Spinal cord (tissue), 10 donors: Measurements from ENCODE around the gene ATP10B. TPM values are rescaled to one million over a fixed set of nuclear protein-coding genes. Genes with fewer than 3 reads are reported as not detected.

Experiments used
- DNase-seq, 6 donors: peaks; one replicate each; pipeline versions ENCODE4 v3.0.0 to v3.0.0-alpha.2; 2013 to 2015; ENCODE audit warnings: low spot score in 6 of 6, low read depth in 4 of 6
- H3K27ac ChIP-seq: one replicate; pipeline ENCODE4 v1.5.1; 2013; ENCODE audit warnings: low read depth, low read length, control low read depth
- H3K27me3 ChIP-seq: one replicate; pipeline ENCODE4 v1.6.1; 2013; ENCODE audit warnings: low read length; ENCODE audit not compliant: control insufficient read depth, insufficient read depth
- H3K36me3 ChIP-seq: one replicate; pipeline ENCODE4 v1.6.1; 2013; ENCODE audit warnings: low read length; ENCODE audit not compliant: control insufficient read depth, insufficient read depth
- H3K4me1 ChIP-seq: one replicate; pipeline ENCODE4 v1.6.1; 2013; ENCODE audit warnings: low read length; ENCODE audit not compliant: control insufficient read depth, insufficient read depth
- H3K4me3 ChIP-seq: one replicate; pipeline ENCODE4 v1.5.1; 2013; ENCODE audit warnings: low read depth, low read length, control low read depth
- H3K9me3 ChIP-seq: one replicate; pipeline ENCODE4 v1.6.1; 2013; ENCODE audit warnings: low read length; ENCODE audit not compliant: control insufficient read depth, insufficient read depth
- WGBS: methylation state at CpG from one replicate; pipeline ENCODE4 v1.1.5; 2013; ENCODE audit warnings: missing lambda C conversion rate; ENCODE audit not compliant: insufficient coverage; 5-methylcytosine and 5-hydroxymethylcytosine counted together
- polyA plus RNA-seq, 2 donors: library from polyadenylated mRNA; unstranded; fragments of 120-200 nt; gene quantifications; one replicate each; pipeline ENCODE4 v1.2.1, GENCODE V29; 2013; ENCODE audit not compliant: insufficient read length in 2 of 2
- total RNA-seq, 2 donors: library from RNA; depleted of rRNA in 1 of 2; stranded (reverse); fragments of 120-200 nt in 1 of 2; fragments of >200 nt in 1 of 2; gene quantifications; one replicate each; pipeline versions ENCODE4 v1.2.3 to v1.2.4, GENCODE V29; 2013 to 2014
- donor health status: healthy.

Gene ATP10B
- total and polyA plus RNA-seq, 4 donors, result 3.6 to 9.3 (median 3.9) TPM

GRCh38 chr5:160851451-160851850 lies 560 bp downstream of the ATP10B start:
- Histone ChIP-seq H3K27me3 (no peaks in the 10 kb centered on the region), H3K27ac (peak overlapping the region; percentile 16), H3K4me1 (no peaks in the 10 kb centered on the region), H3K9me3 (no peaks in the 10 kb centered on the region), H3K36me3 (no peaks in the 10 kb centered on the region), H3K4me3 (no peak overlapping the region)
- DNase-seq, result no peak
- WGBS, result no CpG with 5 or more reads among the region's 2 CpGs

- no peak overlapping the region for H3K4me3 ChIP-seq
Observed at GRCh38 chr5:160850421-160850820, 1.6 kb downstream of the ATP10B start.

GRCh38 chr5:160847526-160848085 lies 4.4 kb downstream of the ATP10B start:
- Histone ChIP-seq H3K27me3 (no peaks in the 10 kb centered on the region), H3K4me3 (no peak overlapping the region), H3K27ac (no peak overlapping the region), H3K9me3 (no peaks in the 10 kb centered on the region), H3K4me1 (no peaks in the 10 kb centered on the region), H3K36me3 (no peaks in the 10 kb centered on the region)
- DNase-seq, result peak in 1 of 6 donors; percentile 22
- WGBS, result no CpG with 5 or more reads among the region's 5 CpGs

More at GRCh38 chr5:160850421-160850820, 1.6 kb downstream of the ATP10B start:
- WGBS, result no CpG with 5 or more reads among the region's 3 CpGs
- DNase-seq, result no peak
- Histone ChIP-seq H3K27ac (no peak overlapping the region), H3K9me3 (no peaks in the 10 kb centered on the region), H3K27me3 (no peaks in the 10 kb centered on the region), H3K4me1 (no peaks in the 10 kb centered on the region), H3K36me3 (no peaks in the 10 kb centered on the region)

- peak in 1 of 6 donors; percentile 20 for DNase-seq
- H3K27ac ChIP-seq, result no peak overlapping the region
- no peaks in the 10 kb centered on the region for H3K27me3 ChIP-seq
- no peaks in the 10 kb centered on the region for H3K4me1 ChIP-seq
- no CpG with 5 or more reads among the region's 3 CpGs for WGBS
- H3K4me3 ChIP-seq, result no peak overlapping the region
- no peaks in the 10 kb centered on the region for H3K36me3 ChIP-seq
- no peaks in the 10 kb centered on the region for H3K9me3 ChIP-seq
Observed at GRCh38 chr5:160846642-160847041, 5.4 kb downstream of the ATP10B start.

- Histone ChIP-seq H3K36me3 (no peaks in the 10 kb centered on the region), H3K4me1 (no peaks in the 10 kb centered on the region), H3K27ac (no peak overlapping the region), H3K4me3 (no peak overlapping the region), H3K27me3 (no peaks in the 10 kb centered on the region), H3K9me3 (no peaks in the 10 kb centered on the region)
- DNase-seq, result no peak
- no CpG with 5 or more reads among the region's 2 CpGs for WGBS
Observed at GRCh38 chr5:160844177-160844576, 7.8 kb downstream of the ATP10B start.

GRCh38 chr5:160843240-160843639 lies 8.8 kb downstream of the ATP10B start:
- WGBS, result 33% methylated on average over 1 of the region's 2 CpGs
- H3K27me3 ChIP-seq, result no peaks in the 10 kb centered on the region

GRCh38 chr5:160837749-160838593 lies 14.0 kb downstream of the ATP10B start:
- no peak overlapping the region for H3K4me3 ChIP-seq
- peaks cover 2% of the 10 kb centered on the region for H3K9me3 ChIP-seq
- no peak overlapping the region for H3K27ac ChIP-seq
- DNase-seq, result no peak
- no peaks in the 10 kb centered on the region for H3K27me3 ChIP-seq
- H3K4me1 ChIP-seq, result no peaks in the 10 kb centered on the region
- no peaks in the 10 kb centered on the region for H3K36me3 ChIP-seq
- no CpG with 5 or more reads among the region's 3 CpGs for WGBS

More at GRCh38 chr5:160843240-160843639, 8.8 kb downstream of the ATP10B start:
- Histone ChIP-seq H3K9me3 (no peaks in the 10 kb centered on the region), H3K4me3 (no peak overlapping the region), H3K36me3 (no peaks in the 10 kb centered on the region), H3K27ac (no peak overlapping the region), H3K4me1 (no peaks in the 10 kb centered on the region)
- DNase-seq, result no peak

- Histone ChIP-seq H3K4me1 (no peaks in the 10 kb centered on the region), H3K9me3 (peaks cover 2% of the 10 kb centered on the region), H3K27me3 (no peaks in the 10 kb centered on the region), H3K27ac (no peak overlapping the region), H3K4me3 (no peak overlapping the region), H3K36me3 (no peaks in the 10 kb centered on the region)
- no CpG with 5 or more reads among the region's 1 CpG for WGBS
- DNase-seq, result no peak
Observed at GRCh38 chr5:160837211-160837610, 14.8 kb downstream of the ATP10B start.

- Histone ChIP-seq H3K36me3 (no peaks in the 10 kb centered on the region), H3K27me3 (no peaks in the 10 kb centered on the region), H3K9me3 (peaks cover 2% of the 10 kb centered on the region), H3K4me3 (no peak overlapping the region), H3K4me1 (no peaks in the 10 kb centered on the region), H3K27ac (no peak overlapping the region)
- no CpG with 5 or more reads among the region's 2 CpGs for WGBS
- no peak for DNase-seq
Observed at GRCh38 chr5:160835818-160836528, 16.0 kb downstream of the ATP10B start.
